Small intestine (tissue), 7 donors: ENCODE results near the gene DLG2. TPM values are rescaled to one million over a fixed set of nuclear protein-coding genes. Genes with fewer than 3 reads are reported as not detected.
"Not testable (repeated sequence)": the region's sequence is repeated elsewhere in the genome, so short reads cannot be mapped to it uniquely, and the experiment has no call there.

ENCODE experiments used
- DNase-seq, 2 donors: peaks; one replicate each; pipeline versions ENCODE4 v3.0.0 to v3.0.0-alpha.2; 2013
- FAIRE-seq: peaks from 2 replicates; lab custom pipeline; 2012; peaks lifted over from hg19 to GRCh38; lab: Jason Lieb, UNC
- H3K27ac ChIP-seq, 3 donors: one replicate each; pipeline ENCODE4 v1.5.1; 2013; ENCODE audit warnings: low read length in 2 of 3, mild to moderate bottlenecking in 2 of 3, control low read depth in 1 of 3, inconsistent platforms in 1 of 3, low read depth in 1 of 3, moderate library complexity in 1 of 3
- H3K27me3 ChIP-seq, 3 donors: one replicate each; pipeline ENCODE4 v1.6.1; 2013; ENCODE audit warnings: low read length in 3 of 3, inconsistent platforms in 1 of 3; ENCODE audit not compliant: control insufficient read depth in 3 of 3, insufficient read depth in 3 of 3
- H3K36me3 ChIP-seq, 3 donors: one replicate each; pipeline ENCODE4 v1.6.1; 2013; ENCODE audit warnings: low read length in 3 of 3, inconsistent platforms in 1 of 3, low read depth in 1 of 3, mild to moderate bottlenecking in 1 of 3, moderate library complexity in 1 of 3; ENCODE audit not compliant: control insufficient read depth in 3 of 3, insufficient read depth in 2 of 3
- H3K4me1 ChIP-seq, 3 donors: one replicate each; pipeline ENCODE4 v1.6.1; 2013; ENCODE audit warnings: low read length in 2 of 3, inconsistent platforms in 1 of 3, low read depth in 1 of 3, mild to moderate bottlenecking in 1 of 3, moderate library complexity in 1 of 3; ENCODE audit not compliant: control insufficient read depth in 3 of 3, insufficient read depth in 2 of 3
- H3K4me3 ChIP-seq, 3 donors: one replicate each; pipeline ENCODE4 v1.5.1; 2013; ENCODE audit warnings: low read length in 3 of 3, control low read depth in 1 of 3, inconsistent platforms in 1 of 3, low read depth in 1 of 3, mild to moderate bottlenecking in 1 of 3, moderate library complexity in 1 of 3
- H3K9me3 ChIP-seq, 2 donors: one replicate each; pipeline ENCODE4 v1.6.1; 2013; ENCODE audit warnings: low read depth in 1 of 2, low read length in 1 of 2; ENCODE audit not compliant: control insufficient read depth in 2 of 2, insufficient read depth in 1 of 2
- WGBS, 3 donors: extraction: QIAGEN DNeasy Blood & Tissue Kit; methylation state at CpG; one replicate each; pipeline ENCODE4 v1.1.7; 2013; 5-methylcytosine and 5-hydroxymethylcytosine counted together
- polyA plus RNA-seq, 4 donors: library from polyadenylated mRNA; stranded (reverse) in 3 of 4; unstranded in 1 of 4; fragments of 200-250 nt in 3 of 4; fragments of 120-200 nt in 1 of 4; gene quantifications; one replicate each; pipeline versions ENCODE4 v1.2.1 to v1.2.3, GENCODE V29; 2013
- donor health status: healthy with polysubstance abuse.
- donor health status: control.
- donor health status: control.
- donor health status: Bipolar disorder and iron deficiency.
- donor health status: healthy.

Gene DLG2
- polyA plus RNA-seq, 4 donors, result 0.22 to 1.6 (median 1.1) TPM

DNA sequence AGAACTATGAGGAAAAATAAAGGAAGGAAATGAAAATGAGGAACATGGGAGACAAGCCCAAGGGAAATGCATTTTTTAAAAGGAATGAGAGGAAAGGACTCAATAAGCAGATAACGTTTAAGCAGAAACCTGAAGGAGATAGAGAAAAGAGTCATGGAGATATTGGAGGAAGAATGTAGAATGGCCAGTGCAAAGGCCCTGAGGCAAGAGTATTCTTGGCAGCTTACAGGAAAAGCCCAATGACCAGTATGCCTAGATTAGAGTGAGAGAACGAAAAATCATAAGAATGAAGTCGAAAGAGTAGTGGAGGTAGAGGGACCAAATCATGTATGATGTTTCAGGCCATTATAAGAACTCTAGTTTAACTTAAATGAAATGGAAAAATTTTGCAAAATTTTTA lies 220.3 kb downstream of the DLG2 start:
- no peak overlapping the region for H3K27ac ChIP-seq
- FAIRE-seq (no peak), DNase-seq (no peak)
- 65 to 76% (median 69%) methylated on average over 3 of the region's 3 CpGs for WGBS, 3 donors
- H3K27me3 ChIP-seq, result no peaks in the 10 kb centered on the region
- no peaks in the 10 kb centered on the region for H3K9me3 ChIP-seq
- H3K4me3 ChIP-seq, result no peak overlapping the region
- H3K36me3 ChIP-seq, result no peaks in the 10 kb centered on the region
- H3K4me1 ChIP-seq, result no peaks in the 10 kb centered on the region

DNA sequence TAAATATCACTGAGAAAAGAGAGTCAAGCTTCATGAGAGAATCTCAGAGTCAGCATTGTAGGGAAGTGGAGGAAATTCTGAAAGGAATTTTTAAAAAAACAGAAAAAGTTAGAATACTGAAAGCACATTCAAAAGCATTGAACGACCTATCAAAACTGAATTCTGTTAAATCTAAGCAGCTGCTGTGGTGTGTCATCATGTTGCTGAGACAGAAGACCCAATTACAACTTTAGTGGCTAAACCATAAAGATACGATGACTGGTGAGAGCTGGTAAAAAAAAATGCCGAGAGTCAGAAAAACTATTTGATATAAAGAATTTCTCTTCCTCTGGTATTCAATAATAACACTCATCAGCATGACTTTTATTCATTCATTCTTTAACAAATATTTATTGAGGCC lies 220.8 kb downstream of the DLG2 start:
- Histone ChIP-seq H3K36me3 (no peaks in the 10 kb centered on the region), H3K27me3 (no peaks in the 10 kb centered on the region), H3K4me1 (no peaks in the 10 kb centered on the region), H3K9me3 (no peaks in the 10 kb centered on the region), H3K4me3 (no peak overlapping the region), H3K27ac (no peak overlapping the region)
- WGBS, 3 donors, result 56 to 65% (median 62%) methylated on average over 3 of the region's 3 CpGs
- DNase-seq (no peak), FAIRE-seq (no peak)

DNA sequence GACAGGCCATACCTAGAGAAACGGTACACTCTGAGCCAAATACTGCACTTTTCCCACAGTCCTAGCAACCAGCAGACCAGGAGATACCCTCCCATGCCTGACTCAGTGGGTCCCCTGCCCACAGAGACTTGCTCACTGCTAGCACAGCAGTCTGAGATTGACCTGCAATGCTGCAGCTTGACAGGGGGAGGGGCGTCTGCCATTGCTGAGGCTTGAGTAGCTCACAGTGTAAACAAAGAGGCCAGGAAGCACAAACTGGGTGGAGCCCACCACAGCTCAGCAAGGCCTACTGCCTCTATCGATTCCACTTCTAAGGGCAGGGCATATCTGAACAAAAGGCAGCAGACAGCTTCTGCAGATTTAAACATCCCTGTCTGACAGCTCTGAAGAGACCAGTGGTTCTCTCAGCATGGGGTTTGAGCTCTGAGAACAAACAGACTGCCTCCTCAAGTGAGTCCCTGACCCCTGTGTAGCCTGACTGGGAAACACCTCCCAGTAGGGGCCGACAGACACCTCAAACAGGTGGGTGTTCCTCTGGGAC lies 231.6 kb downstream of the DLG2 start:
- not testable (repeated sequence) for H3K27me3 ChIP-seq, H3K9me3 ChIP-seq, H3K4me3 ChIP-seq, H3K4me1 ChIP-seq, H3K36me3 ChIP-seq, H3K27ac ChIP-seq, DNase-seq, FAIRE-seq
- WGBS, 3 donors, result 39 to 44% (median 43%) methylated on average over 4 of the region's 4 CpGs

DNA sequence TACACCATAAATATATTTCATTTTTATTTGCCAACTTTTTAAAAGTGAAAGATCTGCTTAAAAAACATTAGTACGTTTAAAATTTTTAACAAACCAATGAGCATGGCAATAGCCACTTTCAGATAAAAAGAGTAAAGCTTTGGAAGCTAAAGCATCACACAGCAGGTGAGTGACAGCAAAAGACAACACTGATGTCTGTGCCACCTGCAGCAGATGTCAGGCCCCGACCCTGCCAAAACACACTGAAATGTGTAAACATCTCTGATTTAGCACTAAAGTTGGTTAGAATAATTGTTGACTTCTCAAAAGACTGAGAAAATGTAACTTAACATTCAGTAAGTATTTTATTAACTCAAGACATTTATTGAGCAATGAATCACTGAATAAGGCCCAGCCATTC lies 232.9 kb downstream of the DLG2 start:
- Histone ChIP-seq H3K4me1 (no peaks in the 10 kb centered on the region), H3K27me3 (no peaks in the 10 kb centered on the region), H3K4me3 (no peak overlapping the region), H3K9me3 (no peaks in the 10 kb centered on the region), H3K36me3 (no peaks in the 10 kb centered on the region), H3K27ac (no peak overlapping the region)
- no peak for DNase-seq
- no peak for FAIRE-seq
- 42 to 66% (median 54%) methylated on average over 2 of the region's 2 CpGs for WGBS, 3 donors

DNA sequence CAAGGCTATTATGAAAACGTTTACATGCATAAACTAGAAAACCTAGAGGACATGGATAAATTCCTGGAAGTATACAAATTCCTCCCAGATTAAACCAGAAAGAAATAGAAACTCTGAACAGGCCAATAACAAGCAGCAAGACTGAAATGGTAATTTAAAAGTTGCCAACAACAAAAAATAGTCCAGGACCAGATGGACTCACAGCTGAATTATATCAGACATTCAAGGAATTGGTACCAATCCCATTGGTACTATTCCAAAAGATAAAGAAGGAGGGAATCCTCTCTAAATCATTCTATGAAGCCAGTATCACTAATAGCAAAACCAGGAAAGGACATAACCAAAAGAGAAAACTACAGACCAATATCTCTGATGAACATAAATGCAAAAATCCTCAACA lies 236.0 kb downstream of the DLG2 start:
- no peak overlapping the region for H3K4me3 ChIP-seq
- FAIRE-seq, result no peak
- no peak overlapping the region for H3K27ac ChIP-seq
- H3K9me3 ChIP-seq, result no peaks in the 10 kb centered on the region
- WGBS, 3 donors, result 66 to 72% (median 72%) methylated on average over 1 of the region's 1 CpG
- DNase-seq, result no peak
- H3K27me3 ChIP-seq, result no peaks in the 10 kb centered on the region
- no peaks in the 10 kb centered on the region for H3K36me3 ChIP-seq
- no peaks in the 10 kb centered on the region for H3K4me1 ChIP-seq

DNA sequence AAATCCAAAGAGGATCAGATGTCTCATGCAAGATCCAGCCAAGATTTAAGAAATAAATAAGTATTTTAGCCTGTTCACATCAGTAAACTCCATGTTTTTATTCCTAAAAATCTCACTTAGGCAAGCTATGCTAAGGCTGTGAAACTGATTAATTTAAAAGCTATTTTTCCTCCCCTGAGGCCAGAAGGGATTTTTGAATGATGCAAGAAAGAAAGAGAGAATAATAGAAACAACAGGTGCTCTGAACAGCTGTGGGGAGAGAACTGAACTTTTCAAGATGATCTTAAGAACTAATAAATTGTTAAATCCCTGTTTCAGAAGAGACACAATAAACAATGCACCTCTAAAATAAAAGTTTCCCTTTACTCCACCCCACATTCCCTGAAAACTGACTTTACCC lies 241.6 kb downstream of the DLG2 start:
- DNase-seq (no peak), FAIRE-seq (no peak)
- Histone ChIP-seq H3K27me3 (no peaks in the 10 kb centered on the region), H3K4me3 (no peak overlapping the region), H3K9me3 (no peaks in the 10 kb centered on the region), H3K36me3 (no peaks in the 10 kb centered on the region), H3K4me1 (no peaks in the 10 kb centered on the region), H3K27ac (no peak overlapping the region)

DNA sequence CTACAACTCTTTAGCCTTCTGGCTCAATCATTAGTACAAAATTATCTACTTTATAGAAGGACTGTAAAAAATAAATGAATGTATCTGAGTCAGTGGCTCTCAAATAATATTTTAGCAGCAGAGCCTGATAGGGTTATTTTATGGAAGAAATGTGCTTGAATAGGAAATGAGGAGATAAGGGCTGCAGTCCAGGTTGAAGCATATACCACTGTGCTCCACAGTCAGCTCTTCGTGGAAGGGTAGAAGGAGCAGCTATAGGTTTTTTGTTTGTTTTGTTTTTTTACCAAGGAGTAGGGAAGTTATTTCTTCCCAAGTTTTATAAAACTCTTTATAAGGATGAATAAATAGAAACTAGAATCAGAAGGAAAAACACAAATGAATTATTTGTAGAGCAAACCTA lies 242.0 kb downstream of the DLG2 start:
- no peak overlapping the region for H3K27ac ChIP-seq
- DNase-seq (no peak), FAIRE-seq (no peak)
- H3K36me3 ChIP-seq, result no peaks in the 10 kb centered on the region
- 24 to 40% (median 32%) methylated on average over 1 of the region's 1 CpG for WGBS, 3 donors
- H3K4me3 ChIP-seq, result no peak overlapping the region
- no peaks in the 10 kb centered on the region for H3K27me3 ChIP-seq
- no peaks in the 10 kb centered on the region for H3K4me1 ChIP-seq
- H3K9me3 ChIP-seq, result no peaks in the 10 kb centered on the region

DNA sequence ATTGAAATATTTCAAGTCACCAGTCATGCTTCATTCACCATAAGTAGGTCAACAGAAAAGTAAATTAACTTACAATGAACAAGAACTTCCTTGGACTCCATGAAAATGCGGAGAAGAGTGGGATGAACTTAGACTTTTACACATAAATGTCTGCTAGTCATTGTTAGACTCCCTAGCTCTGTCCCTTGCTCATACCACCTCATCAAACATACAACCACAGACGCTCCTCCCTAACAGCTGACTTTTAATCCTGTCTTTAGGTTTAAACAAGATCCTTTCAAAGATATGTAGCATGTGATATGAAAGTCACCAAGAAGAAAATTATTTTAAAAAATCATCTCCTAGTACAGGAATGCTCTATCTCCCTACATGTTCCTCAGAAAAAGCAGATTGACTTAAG lies 248.1 kb downstream of the DLG2 start:
- Histone ChIP-seq H3K27ac (no peak overlapping the region), H3K4me1 (no peaks in the 10 kb centered on the region), H3K27me3 (no peaks in the 10 kb centered on the region), H3K9me3 (no peaks in the 10 kb centered on the region), H3K4me3 (no peak overlapping the region), H3K36me3 (no peaks in the 10 kb centered on the region)
- WGBS, 3 donors, result 70 to 76% (median 70%) methylated on average over 2 of the region's 2 CpGs
- DNase-seq (no peak), FAIRE-seq (no peak)

DNA sequence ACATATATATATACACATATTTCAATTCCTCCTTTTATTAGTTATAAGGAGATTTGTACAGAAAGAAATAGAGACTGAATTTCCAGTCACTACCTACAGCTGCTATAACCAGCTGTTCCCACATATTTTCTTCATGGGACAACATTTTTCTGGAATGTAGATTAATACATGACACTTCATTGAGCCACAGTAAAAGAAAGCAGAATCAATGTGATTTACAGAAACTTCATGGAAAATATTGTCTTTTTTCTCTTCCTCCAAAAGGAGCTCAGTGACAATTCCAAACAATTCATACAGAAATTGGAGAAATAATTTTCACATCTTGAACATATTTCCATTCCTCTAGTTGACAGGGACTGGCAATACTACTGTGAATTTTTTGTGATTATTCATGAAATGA lies 249.2 kb downstream of the DLG2 start:
- no peaks in the 10 kb centered on the region for H3K4me1 ChIP-seq
- no peaks in the 10 kb centered on the region for H3K36me3 ChIP-seq
- DNase-seq (no peak), FAIRE-seq (no peak)
- no peak overlapping the region for H3K27ac ChIP-seq
- no peaks in the 10 kb centered on the region for H3K9me3 ChIP-seq
- H3K4me3 ChIP-seq, result no peak overlapping the region
- no peaks in the 10 kb centered on the region for H3K27me3 ChIP-seq
